GM18507 (cell line): ENCODE results near the gene ABHD17A.

Source experiments
- DNase-seq: peaks from one replicate; pipeline ENCODE4 v3.0.0; 2011; ENCODE audit warnings: low read depth; ENCODE audit not compliant: insufficient read length; ENCODE audit errors: extremely low spot score
- FAIRE-seq: peaks from 2 replicates; lab custom pipeline; 2011; peaks lifted over from hg19 to GRCh38; lab: Jason Lieb, UNC

The ABHD17A gene

DNA sequence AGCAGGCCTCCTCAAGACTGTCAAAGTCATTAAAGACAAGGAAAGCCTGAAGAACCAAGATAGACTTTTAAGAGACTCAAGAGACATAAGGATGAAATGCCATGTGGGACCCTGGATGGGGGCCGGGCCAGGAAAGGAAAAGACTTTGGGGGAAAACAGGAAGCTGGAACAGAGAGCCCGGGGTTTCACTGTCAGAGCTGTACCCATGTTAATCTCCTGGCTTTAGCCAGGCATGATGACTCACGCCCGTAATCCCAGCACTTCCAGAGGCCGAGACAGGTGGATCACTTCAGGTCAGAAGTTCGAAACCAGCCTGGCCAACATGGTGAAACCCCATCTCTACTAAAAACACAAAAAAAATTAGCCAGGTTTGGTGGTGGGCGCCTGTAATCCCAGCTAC is 16.3 kb downstream of the ABHD17A start:
- FAIRE-seq, result no peak
- DNase-seq, result no peak

DNA sequence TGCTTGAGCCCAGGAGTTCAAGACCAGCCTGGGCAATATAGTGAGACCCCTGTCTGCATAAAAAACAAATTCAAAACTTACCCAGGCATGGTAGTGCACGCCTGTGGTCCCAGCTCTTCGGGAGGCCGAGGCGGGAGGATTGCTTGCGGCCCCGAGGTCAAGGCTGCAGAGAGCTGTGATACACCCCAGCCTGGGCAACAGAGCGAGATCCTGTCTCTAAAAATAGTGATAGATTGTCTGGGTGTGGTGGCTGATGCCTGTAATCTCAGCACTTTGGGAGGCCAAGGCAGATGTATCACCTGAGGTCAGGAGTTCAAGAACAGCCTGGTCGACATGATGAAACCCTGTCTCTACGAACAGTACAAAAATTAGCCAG is 18.0 kb downstream of the ABHD17A start:
- no peak for FAIRE-seq

DNA sequence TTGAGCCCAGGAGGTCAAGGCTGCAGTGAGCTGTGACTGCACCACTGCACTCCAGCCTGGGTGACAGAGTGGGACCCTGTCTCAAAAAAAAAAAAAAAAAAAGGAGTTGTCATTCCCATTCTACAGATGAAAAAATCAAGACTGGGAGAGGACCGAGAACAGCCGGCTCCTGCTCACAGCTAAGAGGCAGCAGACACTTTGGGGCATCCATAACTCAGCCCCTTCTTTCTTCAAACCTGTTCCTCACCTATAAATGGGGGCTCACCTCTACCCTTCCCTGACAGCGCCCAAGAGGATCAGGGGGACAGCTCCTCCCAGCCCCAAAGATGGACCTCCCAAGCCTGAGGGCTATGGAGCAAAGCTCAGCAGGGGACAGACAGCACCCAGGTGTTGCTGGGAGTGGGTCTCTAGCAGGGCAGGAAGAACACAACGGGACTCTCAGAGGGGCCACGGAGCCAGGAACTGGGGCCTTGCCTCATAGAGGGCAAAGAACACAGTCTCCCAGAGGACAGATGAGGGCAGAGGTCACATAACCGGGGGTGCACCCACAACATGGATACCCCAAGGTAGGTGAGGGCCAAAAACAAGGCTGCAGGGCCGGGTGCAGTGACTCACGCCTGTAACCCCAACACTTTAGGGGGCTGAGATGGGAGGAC is 18.5 kb downstream of the ABHD17A start:
- DNase-seq (no peak), FAIRE-seq (no peak)

More for the DNA sequence above, 18.0 kb downstream of the ABHD17A start:
- DNase-seq, result no peak

DNA sequence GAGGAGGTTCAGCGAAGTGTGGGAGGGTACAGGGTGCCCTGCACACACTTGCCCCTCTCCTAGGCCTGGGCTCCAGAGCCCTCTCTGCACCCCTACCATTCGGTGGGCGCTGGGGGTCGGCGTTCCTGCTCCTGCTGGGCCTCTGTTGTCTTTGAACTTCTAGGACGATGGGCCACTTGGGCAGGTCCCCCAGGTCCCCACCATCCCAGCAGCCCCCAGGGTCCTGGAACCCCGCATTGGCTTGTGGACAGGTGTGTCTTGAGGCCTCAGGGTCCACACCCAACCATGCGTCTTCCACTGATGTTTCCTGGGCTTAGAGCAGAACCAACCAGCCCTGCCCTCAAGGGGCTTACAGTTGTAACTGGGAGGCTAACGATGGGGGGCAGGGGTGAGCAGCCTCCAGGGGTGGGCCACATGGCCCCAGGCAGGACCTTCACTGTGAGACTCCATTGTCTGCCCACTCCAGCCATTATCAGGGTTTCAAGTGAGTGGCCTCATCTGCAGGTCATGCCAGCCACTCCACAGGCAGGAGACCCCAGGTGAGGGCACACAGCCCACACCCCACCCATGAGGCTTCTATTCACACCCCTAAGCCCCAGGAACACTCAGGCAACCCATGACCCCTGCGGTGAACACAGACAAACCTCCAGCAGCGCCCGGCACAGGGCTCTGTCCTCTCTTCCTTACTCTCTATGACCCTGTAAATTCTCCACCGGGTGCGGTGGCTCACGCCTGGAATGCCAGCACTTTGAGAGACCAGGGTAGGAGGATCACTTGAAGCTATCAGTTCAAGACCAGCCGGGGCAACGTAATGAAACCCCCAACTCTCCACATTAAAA is 19.9 kb downstream of the ABHD17A start:
- no peak for DNase-seq
- no peak for FAIRE-seq

DNA sequence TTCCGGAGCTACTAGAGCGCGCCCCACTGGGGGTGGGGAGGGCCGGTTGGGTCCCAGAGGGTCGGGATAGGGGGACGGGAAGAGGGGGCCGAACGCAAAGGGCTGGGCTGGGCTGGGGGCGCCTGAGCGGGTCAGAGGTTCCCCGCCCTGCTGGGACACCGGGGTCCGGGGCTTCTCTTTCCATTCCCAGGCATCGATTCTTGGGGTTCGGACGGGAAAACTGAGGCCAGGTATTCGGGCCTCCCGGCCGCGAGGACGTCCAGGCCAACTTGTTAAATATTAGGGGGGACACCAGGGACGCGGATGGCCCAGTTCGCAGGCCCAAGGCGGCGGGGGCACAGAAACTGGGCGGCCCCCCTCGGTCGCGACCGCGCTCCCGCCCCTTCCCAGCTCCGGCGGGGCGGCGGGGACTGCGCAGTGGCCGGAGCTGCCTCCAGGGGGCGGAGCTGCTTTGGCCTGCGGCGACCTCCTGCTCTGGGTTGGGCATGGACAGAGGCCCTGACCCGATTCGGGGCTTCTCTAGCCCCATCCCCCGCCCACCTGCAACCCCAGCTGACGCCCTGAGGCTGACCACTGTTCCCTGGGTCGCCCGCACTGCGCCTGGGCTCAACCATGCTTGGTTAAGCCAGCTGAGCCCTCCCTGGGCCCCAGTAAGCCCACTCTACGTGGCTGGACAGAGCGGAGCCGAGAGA is 20.7 kb downstream of the ABHD17A start:
- FAIRE-seq, result peak; percentile 82
- peak; percentile 78 for DNase-seq

DNA sequence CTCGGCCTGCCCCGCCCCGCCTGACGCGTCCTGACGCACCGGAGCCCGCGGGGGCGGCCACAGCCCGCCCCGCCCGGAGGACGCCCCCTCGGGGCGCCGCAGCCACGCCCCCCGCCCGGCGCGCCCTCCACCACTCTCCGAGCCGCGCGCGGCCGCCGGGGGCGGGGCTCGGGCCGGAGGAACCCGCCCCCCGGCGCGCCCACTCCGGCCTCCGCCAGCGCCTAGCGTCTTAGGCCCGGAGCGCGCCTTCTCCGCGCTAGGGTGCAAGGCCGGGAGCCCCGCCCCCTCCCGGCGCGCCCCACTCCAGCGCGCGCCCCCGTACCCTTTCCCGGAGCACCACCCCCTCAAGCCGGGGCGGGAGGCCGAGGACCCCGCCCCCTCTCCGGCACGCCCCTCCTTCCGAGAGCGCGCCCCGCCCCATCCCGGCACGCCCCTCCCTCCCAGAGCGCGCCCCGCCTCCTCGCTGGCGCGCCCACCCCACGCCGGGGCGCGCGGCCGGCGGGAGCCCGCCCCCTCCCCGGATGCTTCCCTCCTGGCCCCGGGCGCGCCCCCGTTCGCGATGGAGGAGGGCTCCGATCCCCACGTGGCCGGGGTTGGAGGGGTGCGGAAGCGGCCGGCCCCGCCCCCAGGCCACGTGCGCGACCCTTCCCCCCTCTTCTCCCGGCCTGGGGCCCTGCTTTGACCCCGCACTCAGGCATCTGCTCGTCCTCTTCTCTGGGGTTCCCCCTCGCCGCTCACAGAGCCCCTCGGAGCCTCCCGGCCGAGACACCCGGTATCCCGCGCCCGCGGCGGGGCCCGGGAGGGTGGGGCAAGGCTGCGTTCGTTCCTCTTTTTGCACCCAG is 21.4 kb downstream of the ABHD17A start:
- FAIRE-seq (peak; percentile 92), DNase-seq (peak; percentile 82)

DNA sequence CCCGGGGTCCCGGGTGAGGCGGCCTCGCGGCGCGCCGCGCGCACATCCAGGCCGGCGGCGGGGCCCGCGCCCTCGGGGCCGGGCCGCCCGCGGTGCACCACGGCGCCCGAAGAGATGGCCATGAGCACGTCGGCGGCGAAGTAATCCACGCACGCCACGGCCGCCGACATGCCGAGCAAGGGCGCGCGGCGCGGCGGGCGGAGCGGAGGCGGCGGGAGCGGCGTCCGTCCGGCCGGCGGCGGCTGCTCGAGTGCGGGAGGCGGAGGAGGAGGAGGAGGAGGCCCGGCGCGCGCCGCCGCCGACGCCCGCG is 22.0 kb downstream of the ABHD17A start, which contains the start of gene KLF16:
Gene KLF16 (minus strand): TSS at position 252 of the 310 bp plus-strand sequence. CDS start 82 bp downstream, at position 170.
- no peak for FAIRE-seq
- DNase-seq, result no peak

DNA sequence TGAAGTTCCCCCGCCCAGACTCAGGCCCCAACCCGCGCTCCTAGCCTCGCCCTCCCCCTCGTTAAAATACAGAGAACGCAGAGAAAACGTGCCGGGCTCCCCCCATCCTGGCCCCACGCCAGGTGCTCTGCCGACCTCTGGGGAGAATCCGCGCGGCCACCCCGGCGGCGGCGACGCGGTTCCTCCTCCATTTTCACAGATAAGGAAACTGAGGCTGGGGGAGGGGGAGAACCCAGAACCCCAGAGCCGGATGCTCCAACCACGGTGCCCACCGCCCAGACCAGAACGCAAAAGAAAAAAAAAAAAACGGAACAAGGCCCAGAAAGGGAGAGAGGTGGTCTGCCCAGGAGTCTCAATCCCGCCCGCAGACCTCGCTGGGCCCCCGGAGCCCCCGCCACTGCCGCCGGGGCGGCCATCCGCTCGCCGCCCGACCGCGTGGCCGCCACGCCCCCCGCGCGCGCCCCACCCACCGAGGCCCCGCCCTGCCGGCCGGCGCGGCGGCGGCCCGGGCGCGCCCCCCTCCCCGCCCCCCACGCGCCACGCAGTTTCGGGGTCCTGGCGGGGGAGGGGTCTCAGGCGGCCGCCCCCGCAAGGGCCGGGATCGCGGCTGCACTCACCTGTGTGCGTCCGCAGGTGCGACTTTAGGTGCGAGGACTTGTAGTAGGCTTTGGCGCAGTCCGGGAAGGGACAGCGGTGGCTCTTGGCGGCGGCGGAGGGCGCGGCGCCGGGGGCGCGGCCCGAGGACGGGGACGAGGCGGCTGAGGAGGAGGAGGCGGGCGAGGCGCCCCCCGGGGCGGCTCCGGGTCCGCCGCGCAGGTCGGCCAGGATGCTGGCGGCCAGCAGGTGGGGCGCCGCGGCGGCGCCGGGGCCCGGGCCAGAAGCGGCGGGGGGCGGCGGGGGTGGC is 22.6 kb downstream of the ABHD17A start:
- DNase-seq (no peak), FAIRE-seq (no peak)

DNA sequence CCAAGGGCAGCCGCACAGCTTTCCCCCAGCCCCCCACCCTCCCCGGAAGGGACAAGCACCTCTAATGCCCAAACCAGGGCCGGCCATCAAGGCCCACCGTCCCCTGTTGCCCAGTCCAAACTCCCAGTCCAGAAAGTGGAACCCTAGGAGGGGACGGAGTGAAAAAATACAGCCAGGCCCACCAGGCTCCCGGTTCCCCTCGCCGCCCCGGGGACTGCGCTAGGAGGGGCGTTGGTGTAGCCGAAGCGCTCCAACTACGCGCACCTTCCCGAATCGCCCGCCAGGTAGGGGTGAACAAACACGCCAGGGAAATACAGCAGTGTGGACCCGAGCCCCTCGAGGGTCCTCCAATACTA is 23.2 kb downstream of the ABHD17A start:
- FAIRE-seq (peak; percentile 15), DNase-seq (no peak)

DNA sequence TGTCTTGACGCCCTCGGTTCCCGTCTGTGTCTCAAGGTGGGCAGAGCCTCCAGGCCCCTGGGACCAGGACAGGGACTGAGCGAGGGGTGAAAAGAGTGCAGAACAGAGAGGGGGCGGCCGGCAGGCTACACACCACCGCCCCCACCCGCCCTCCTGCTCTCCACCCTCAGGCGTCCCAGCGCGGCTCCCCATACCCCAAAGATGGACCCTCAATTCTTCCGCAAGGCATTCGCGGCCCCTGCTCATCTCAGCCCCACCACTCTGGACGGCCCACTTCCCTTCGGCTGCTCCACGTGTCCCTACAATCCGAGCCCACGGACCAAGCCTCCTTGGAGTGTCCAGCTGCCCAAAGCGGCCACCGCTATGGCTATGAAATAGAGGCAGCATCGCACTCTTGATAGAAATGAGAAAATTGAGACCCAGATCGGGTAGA is 23.7 kb downstream of the ABHD17A start:
- FAIRE-seq, result peak; percentile 36
- DNase-seq, result no peak

DNA sequence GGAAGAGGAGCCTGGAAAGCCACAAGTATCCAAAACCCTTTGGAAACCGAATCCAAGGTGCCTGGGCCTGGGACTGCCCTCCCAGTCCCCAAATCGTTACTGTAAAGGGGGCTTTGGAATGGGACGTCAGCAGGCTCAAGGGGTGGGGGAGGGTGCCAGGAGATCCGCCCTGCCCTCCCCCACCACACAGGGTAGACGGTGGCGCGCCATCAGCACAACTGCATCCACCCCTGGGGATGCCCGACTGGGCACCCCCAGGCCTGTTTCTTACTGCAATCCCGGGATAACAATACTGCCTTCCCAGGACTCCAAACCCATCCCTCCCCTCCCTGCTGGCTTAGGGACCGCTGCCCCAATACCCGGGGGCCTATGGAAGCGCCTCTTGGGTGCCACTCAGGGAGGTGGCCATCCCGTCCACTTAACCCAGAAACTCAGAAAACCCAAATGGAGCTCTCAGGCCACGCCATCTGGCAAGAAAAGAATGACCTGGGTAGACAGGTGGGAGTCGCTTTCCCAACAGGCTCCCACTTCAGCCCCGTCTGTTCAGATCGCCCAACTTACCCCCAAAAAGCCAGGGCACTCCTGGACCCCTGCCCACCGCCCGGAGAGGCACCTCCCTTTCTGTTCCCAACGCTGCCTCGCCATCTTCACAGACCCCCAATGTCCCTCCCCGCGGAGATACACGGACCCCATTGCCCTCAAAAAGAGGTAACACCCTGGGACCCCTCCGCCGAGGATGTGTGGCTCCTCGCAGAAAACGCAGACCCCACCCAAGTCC is 24.3 kb downstream of the ABHD17A start:
- no peak for FAIRE-seq

DNA sequence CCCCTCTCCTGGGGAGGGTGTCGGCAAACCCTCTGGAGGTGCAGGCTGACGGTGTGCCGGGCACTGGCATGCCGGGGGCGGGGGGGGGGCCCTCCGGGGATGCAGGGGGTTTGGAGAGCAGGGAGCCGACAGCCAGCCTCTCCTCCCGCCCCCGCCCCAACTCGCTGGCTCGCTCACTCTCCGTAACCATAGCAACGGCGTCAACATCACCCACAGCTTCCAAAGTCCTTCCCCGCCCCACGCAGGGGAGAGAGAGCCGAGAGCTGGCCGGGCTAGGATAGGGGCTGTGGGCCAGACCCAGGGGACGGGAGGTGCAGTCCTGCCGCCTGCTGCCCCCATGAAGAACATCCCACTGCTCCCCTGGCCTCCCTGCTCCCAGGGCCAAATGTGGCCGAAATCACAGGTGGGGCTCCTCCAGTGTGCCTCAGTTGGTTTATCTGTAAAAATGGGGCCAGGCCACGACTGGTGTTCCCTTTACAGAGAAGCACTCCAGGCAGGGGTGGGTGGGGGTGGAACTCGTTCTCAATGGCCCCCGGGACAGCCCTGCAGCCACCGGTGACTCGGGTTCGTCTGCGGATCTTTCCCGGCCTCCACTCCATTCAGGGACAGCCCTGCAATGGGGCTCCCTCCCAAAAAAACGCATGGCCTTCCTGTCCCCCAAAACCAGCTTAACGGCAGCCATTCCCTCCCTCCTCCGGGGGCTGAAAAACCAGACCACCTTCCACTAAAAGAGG is 25.1 kb downstream of the ABHD17A start:
- no peak for DNase-seq
- FAIRE-seq, result no peak

More for the DNA sequence above, 24.3 kb downstream of the ABHD17A start:
- no peak for DNase-seq

DNA sequence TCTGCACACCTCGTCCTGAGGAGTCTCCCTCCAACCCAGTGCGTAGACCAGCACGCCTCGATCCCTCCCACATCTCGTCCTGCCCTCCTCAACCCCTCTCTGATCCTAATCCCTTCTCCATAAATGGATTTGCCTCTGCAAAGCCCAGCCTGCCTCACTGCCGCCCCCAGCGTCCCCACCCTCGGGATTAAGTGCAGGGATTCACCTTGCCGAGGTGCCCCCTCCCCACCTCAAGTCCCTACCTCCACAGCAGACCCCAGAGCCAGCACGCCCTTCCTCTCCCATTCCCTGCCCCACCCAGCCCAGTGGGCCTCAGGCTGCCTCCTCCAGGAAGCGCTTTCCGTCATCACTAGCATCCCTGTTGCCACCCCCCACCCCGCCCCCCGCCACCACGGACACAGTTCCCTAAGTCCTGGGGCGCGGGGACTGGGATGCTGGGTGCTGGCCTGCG is 25.9 kb downstream of the ABHD17A start:
- no peak for FAIRE-seq
- DNase-seq, result no peak

DNA sequence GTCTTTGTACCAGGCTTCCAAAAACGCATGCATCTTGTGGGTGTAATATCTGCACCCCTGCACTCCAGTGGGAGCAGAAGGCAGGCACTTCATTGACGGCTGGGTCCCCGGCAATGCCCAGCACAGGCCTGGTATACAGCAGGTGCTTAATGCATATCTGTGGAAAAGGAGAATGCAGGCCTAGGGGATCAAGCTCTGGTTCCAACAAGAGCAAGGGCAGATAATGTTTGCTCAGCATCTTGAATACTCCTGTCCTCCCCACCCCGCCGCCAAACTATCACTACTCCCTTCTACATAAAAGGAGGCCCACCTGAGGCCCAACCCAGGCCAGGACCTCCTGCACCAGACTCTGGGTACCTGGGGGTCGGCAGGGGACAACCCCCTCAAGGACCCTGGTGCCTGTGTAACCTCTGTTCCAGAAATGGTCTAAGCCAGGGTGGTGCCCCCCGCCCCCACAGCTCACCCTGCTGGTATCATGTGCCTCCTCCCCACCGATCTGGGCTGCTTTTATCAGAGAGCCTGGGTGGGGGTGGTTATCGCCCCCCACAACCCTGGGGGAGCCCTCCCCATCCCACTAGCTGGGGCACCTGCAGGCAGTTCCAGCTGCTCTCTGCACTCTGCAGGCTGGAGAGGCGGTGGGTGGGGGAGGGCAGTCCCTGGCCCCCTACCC is 26.7 kb downstream of the ABHD17A start:
- no peak for DNase-seq
- FAIRE-seq, result no peak

DNA sequence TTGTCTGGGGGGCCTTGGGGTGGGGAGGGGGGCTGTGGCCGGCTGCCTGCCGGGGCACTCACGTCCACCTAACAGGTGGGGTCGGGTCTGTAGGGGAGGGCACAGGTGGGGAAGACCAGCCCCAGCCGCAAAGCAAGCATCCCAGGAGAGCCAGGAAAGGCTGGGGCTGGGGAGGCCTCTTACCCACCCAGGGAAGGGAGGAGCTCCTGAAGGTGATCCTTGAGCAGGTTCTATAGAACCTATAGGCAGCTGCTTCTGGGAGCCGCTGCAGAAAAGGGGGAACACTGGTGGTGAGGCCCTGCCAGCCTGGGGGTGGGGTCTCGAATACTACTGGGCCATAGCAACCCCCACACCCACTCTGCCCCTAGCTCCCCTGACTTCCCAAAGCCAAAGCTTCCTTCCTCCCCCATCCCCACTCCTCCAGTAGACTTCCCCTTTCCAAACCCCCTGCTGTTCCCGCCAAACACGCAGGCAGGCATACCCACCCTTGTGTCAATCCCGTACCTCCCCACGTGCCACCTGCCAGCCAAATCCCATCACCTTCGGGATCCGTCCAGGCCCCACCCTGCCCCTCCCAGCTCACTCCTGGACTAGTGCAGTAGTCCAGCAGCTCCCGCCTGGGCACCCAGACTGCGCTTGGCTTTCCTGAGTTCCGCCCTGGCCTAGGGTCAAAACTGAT is 27.5 kb downstream of the ABHD17A start:
- DNase-seq (no peak), FAIRE-seq (no peak)
